Muscle layer of duodenum (tissue), 2 donors: ENCODE results near the gene TANC1.

Experiments used
- H3K27ac ChIP-seq: one replicate; pipeline ENCODE4 v1.7.0; 2013; ENCODE audit warnings: mild to moderate bottlenecking, low read length
- H3K27me3 ChIP-seq: one replicate; pipeline ENCODE4 v1.7.0; 2013; ENCODE audit warnings: low read depth, mild to moderate bottlenecking, control low read depth, low read length
- H3K36me3 ChIP-seq, 2 donors: one replicate each; pipeline ENCODE4 v1.7.0; 2013; ENCODE audit warnings: low read length in 2 of 2, control low read depth in 1 of 2, mild to moderate bottlenecking in 1 of 2; ENCODE audit not compliant: insufficient read depth in 2 of 2, control insufficient read depth in 1 of 2
- H3K4me1 ChIP-seq, 2 donors: one replicate each; pipeline ENCODE4 v1.7.0; 2013; ENCODE audit warnings: low read length in 2 of 2, mild to moderate bottlenecking in 2 of 2, control low read depth in 1 of 2, moderate library complexity in 1 of 2; ENCODE audit not compliant: insufficient read depth in 2 of 2, control insufficient read depth in 1 of 2
- H3K4me3 ChIP-seq, 2 donors: one replicate each; pipeline ENCODE4 v1.7.0; 2013; ENCODE audit warnings: low read length in 2 of 2, low read depth in 1 of 2, mild to moderate bottlenecking in 1 of 2
- H3K9me3 ChIP-seq, 2 donors: one replicate each; pipeline ENCODE4 v1.7.0; 2013; ENCODE audit warnings: low read length in 2 of 2, control low read depth in 1 of 2, mild to moderate bottlenecking in 1 of 2; ENCODE audit not compliant: control insufficient read depth in 1 of 2
- donor health status: healthy.

TANC1 gene

DNA sequence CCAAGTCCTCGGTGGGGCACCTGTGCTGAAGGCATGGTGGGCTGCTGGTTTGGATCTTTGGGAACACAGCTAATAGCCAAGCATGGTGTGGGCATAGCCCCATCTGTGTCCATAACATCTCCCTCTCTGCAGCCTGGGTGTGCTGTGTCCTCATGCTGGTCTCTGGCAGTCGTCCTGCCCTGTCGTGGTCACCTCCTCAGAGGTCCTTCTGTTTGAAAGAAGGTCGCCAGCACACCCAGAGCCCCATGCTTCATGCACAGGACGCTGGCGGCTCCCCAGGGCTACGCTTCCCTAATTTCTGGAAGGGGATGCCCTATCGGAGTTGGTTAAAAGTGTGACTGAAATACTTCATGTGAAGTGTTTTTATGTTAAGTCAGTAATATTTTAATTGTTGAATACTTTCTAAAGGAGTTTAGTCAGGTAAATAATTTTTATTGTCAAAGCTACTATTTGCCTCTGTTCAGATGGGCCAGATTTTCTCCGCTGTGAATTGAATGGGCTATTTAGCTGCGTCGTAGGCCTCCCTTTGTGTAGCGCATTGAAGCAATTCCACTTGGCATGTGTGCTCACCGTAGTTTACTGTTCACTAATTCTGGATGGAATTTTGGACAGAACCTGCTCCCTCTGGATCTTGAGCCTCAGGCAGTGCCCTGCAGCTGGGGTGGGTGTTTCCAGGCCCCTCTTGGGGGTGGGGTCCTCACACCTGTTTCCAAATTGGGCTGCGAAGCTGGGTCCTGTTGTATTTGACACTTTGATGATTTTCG is 236.1 kb downstream of the TANC1 start:
- no peak overlapping the region for H3K4me3 ChIP-seq
- H3K9me3 ChIP-seq, result no peaks in the 10 kb centered on the region
- H3K4me1 ChIP-seq, result peaks cover 8 to 17% of the 10 kb centered on the region in 2 donors
- H3K27me3 ChIP-seq, result no peaks in the 10 kb centered on the region
- H3K36me3 ChIP-seq, result peaks cover 2 to 12% of the 10 kb centered on the region in 2 donors
- no peak overlapping the region for H3K27ac ChIP-seq

DNA sequence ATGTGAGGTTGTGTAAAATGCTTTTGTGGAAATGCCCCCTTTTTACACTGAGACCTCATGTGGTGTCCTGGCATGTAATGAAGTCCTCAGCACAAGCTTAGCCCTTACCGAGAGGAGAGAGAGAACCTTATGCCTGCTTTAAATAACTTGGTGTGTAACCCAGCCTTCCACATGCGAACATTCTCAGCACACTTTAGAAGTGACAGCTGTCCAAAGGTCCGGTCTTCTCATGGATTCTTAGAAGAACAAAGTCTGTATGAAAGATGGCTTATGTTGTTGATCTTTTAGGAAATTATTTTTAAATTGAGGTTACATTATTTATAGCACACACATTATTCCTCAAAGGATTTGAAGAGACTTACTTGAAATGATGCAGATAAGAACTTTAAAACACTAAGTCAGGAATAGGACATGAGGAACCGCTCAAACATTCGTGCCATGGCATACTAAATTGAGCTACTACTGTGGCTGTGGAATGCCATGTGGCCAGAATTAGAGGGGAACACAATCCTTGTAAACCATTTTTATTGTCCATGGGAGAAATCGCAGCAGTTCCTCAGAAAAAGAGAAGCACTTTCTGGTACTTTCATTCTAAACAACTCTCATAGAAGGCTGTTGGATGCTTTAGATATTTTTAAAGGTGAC is 238.4 kb downstream of the TANC1 start:
- H3K4me3 ChIP-seq, result no peak overlapping the region
- no peaks in the 10 kb centered on the region for H3K27me3 ChIP-seq
- H3K9me3 ChIP-seq, result no peaks in the 10 kb centered on the region
- H3K4me1 ChIP-seq, result peaks cover 2 to 14% of the 10 kb centered on the region in 2 donors
- H3K36me3 ChIP-seq, result peaks cover 0 to 10% of the 10 kb centered on the region in 2 donors
- no peak overlapping the region for H3K27ac ChIP-seq

DNA sequence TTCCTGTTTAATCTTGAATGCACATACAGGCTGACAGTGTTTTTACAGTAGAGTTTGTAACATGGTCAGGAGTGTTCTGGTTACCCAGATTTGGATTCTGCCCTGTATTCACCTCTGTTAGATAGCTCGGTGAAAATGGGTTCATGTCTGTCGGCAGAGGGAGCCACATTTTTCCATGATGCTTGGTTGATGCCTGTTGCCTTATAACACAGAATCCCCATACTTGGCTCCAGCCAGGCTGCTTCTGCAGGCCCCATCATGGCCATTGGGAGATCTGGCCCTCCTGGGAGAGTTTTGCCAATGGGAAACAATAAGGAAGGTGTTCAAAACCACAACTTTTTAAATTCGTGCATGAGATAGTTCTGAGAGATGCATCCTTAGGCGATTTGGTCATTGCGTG is 240.0 kb downstream of the TANC1 start:
- Histone ChIP-seq H3K36me3 (peaks cover 0 to 13% of the 10 kb centered on the region in 2 donors), H3K27ac (no peak overlapping the region), H3K4me1 (peaks cover 0 to 14% of the 10 kb centered on the region in 2 donors), H3K27me3 (no peaks in the 10 kb centered on the region), H3K9me3 (no peaks in the 10 kb centered on the region), H3K4me3 (no peak overlapping the region)

DNA sequence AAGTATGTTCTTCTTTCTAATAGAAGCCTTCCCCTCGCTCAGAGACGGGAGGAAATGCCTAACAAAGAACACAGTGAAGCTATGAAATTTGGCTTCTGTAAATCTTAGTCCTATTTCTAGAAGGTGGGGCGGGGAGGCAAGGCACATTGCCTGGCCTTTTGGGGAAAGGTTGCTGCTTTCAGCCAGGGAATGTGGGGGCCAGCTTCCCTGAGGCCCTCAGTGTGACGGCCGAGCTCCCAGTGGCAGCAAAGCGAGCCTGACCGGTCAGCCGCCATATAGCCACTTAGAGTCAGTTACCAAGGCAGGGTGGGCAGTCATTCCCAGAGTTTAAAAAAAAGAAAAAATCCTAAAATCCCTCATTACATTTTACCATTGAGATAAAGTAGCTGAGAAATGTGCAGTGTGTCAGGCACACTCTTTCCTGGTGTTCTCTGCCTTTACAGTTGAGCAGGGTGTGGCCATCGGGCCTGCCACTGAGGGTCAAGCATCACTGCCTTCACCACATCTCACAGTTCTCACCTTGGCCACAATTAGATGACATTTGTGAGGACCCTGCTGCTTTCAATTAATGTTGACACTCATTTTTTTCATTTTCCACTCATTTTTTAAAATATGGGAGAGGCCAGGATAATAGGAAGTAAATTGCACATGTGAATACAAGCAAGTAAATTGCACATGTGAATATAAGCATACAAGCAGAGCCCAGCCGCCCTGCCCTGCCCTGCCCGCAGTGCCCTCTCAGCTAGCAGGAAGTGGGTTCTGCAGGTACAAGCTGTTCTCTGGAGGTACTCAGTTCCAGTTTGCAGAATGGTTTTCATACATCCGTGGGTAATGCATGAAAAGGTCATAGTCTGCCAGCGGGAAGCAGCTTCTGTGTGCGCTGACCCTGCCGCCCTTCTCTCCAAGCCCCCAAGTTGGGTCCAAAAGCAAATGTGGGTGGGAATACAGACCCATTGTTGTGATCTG is 241.2 kb downstream of the TANC1 start:
- no peak overlapping the region for H3K27ac ChIP-seq
- no peaks in the 10 kb centered on the region for H3K27me3 ChIP-seq
- no peaks in the 10 kb centered on the region for H3K9me3 ChIP-seq
- no peak overlapping the region for H3K4me3 ChIP-seq
- H3K36me3 ChIP-seq, result peaks cover 0 to 13% of the 10 kb centered on the region in 2 donors
- peaks cover 0 to 14% of the 10 kb centered on the region in 2 donors for H3K4me1 ChIP-seq

DNA sequence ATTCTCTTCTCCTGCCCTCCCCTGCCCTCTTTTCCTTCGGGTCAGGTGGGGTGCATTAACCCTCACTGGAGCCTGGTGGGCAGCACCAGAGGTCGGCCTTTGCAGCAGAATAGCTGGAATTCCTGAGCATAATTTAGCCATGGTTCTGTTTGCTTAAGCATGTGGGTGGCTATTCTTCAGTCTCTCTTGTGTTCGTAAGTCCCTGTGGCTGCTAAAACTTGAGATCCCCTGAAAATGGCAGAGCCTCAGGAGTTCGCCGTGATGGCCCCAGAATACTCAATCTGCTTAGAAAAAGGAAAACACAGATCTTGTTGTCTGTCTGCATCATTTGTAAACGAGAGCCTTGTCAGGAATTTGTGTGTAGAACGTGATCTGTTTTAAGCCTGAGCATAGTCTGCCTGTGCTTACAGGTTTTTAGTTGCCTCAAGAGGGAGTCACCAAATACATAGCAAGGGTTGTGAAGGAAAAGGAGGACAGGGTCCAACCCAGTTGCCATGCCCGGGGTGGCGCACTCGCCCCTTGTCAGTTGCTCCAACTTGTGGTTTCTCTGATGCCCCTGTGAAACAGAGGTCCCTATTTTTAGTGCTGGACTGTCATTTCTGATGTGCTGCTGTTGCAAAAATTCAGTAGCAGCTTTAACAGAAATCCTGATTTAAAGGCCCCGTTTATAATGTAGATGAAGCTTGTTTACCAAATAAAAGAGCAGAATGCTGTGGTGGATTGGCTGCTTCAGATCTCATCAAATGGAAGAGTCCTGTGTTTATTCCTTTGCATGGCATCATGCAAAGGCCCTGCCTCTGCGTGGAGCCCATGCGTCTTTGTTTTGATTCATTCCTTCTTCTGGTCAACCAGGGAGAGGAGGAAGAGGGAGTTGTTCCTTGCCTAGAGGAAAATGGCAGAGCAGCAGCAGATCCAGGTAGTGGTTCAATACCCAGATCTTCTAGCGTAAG is 243.3 kb downstream of the TANC1 start:
- Histone ChIP-seq H3K4me3 (no peak overlapping the region), H3K4me1 (peaks cover 0 to 14% of the 10 kb centered on the region in 2 donors), H3K9me3 (no peaks in the 10 kb centered on the region), H3K27me3 (no peaks in the 10 kb centered on the region), H3K36me3 (peaks cover 3 to 12% of the 10 kb centered on the region in 2 donors), H3K27ac (no peak overlapping the region)

DNA sequence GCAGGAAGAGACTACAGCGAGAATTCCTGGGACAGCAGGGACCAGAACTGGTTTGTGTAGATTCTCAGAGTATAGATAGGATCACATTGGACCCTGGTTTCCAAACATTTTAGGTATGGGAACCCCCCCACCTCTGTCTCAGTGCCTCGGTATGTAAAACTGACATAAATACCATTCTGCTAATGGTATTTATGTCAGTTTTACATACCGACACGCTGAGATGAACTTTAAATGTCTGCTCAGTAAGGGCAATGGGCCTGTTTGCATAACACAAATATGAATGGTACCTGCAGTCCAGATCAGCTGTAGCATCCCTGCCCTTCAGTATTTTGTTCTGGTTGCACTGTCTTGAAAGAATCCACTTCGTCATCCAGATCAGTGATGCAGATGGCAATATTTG is 244.9 kb downstream of the TANC1 start:
- H3K9me3 ChIP-seq, result no peaks in the 10 kb centered on the region
- no peaks in the 10 kb centered on the region for H3K27me3 ChIP-seq
- H3K36me3 ChIP-seq, result peaks cover 14 to 23% of the 10 kb centered on the region in 2 donors
- peaks cover 0 to 14% of the 10 kb centered on the region in 2 donors for H3K4me1 ChIP-seq
- H3K4me3 ChIP-seq, result no peak overlapping the region
- no peak overlapping the region for H3K27ac ChIP-seq

DNA sequence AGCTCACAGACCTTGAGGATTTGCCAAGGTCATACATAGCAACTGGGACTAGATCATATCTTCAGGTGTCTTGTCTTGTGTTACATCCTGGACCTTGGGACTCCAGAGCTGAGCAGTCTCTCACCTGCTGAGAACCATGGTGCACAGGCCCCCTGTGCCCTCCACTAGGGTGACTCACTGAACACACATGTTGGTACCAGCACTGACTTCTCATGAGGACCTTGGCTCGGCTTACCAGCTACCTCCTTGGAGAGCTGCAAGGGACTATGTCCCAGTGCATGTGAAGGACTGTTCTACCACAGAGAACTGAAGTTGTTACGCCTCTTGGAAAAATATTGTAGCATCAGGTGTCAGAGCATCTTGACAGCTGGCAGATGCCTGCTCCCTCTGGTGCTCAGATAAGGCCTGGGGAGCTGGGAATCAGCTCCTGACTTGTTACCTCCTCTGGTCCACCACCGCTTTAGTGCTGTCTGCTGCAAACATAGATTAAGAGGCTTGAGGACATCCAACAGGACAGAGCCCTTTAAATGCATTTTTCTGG is 246.0 kb downstream of the TANC1 start:
- H3K27ac ChIP-seq, result no peak overlapping the region
- H3K9me3 ChIP-seq, result no peaks in the 10 kb centered on the region
- peaks cover 0 to 8% of the 10 kb centered on the region in 2 donors for H3K4me1 ChIP-seq
- H3K36me3 ChIP-seq, result peaks cover 25 to 31% of the 10 kb centered on the region in 2 donors
- H3K4me3 ChIP-seq, result no peak overlapping the region
- H3K27me3 ChIP-seq, result no peaks in the 10 kb centered on the region

DNA sequence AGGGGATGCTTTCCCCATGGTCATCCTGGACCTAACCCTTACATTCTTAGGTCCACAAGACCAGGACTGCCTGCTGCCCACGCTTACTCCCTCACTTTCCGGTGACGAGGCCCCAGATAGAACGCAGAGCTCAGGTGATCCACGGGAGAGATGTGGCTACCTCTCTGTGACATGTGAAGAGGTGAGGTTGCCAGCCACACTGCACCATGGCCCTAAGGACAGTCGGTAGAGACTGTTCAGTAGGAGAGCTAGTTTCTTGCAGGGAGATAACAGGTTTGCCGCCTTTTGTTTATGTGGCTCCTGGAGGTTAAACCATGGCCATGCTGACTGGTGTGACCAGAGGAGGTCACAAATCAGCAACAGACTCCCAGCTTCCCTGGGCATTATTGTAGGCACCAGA is 246.7 kb downstream of the TANC1 start:
- H3K4me1 ChIP-seq, result peaks cover 0 to 8% of the 10 kb centered on the region in 2 donors
- peaks cover 31 to 38% of the 10 kb centered on the region in 2 donors for H3K36me3 ChIP-seq
- H3K27ac ChIP-seq, result no peak overlapping the region
- no peaks in the 10 kb centered on the region for H3K27me3 ChIP-seq
- H3K9me3 ChIP-seq, result no peaks in the 10 kb centered on the region
- no peak overlapping the region for H3K4me3 ChIP-seq

DNA sequence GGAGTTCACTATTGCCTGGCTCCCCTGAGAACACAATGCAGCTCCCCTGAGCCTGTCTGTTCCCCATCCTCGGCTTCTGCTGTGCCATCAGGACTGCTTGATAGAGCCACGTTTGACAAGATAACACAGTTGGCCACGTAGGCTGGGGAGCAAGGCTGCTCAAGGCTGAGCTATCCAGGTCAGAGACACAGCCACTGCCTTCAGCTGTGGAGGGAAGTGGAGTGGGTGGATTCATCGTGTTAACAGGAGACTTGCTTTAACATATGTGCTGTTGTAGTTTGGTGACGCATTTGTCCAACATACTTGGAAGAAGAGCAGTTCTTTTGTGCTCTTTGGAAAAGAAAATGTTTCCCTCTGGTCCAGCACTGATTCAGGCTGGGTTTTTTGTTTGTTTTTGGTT is 249.2 kb downstream of the TANC1 start:
- H3K27me3 ChIP-seq, result no peaks in the 10 kb centered on the region
- H3K4me1 ChIP-seq, result no peaks in the 10 kb centered on the region
- no peak overlapping the region for H3K27ac ChIP-seq
- no peaks in the 10 kb centered on the region for H3K9me3 ChIP-seq
- H3K36me3 ChIP-seq, result peaks cover 34 to 38% of the 10 kb centered on the region in 2 donors
- H3K4me3 ChIP-seq, result no peak overlapping the region

DNA sequence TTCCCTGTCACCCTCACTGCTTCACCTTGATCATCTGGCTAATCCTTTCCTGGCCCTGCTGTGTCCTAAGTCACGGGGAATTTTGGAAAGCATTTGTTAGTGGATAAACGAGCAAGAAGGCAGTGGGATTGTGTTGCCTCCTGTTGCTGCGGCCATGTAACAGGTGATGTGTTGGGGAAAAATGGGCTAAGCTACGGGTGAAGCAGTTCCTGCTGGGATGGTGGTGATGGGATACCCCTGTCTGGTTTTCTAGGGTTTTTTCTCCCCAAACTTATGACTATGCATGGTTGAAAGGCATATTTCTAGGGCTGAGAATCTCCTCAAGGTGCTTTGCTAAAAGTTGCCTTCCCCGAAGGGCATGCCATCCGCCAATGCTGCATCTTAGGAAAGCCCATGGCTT is 249.9 kb downstream of the TANC1 start:
- no peaks in the 10 kb centered on the region for H3K27me3 ChIP-seq
- H3K27ac ChIP-seq, result no peak overlapping the region
- peaks cover 32 to 38% of the 10 kb centered on the region in 2 donors for H3K36me3 ChIP-seq
- H3K4me3 ChIP-seq, result no peak overlapping the region
- H3K9me3 ChIP-seq, result no peaks in the 10 kb centered on the region
- H3K4me1 ChIP-seq, result no peaks in the 10 kb centered on the region
